PC-3 (cell line): ENCODE results near the gene GFOD1. TPM values are rescaled to one million over a fixed set of nuclear protein-coding genes. Genes with fewer than 3 reads are reported as not detected.

ENCODE experiments used
- ATAC-seq: fragments of 200-7000 bp; cut with Tn5 transposase; 2 replicates; pipeline ENCODE4 v1.9.1; 2020; ENCODE audit warnings: mild to moderate bottlenecking, moderate library complexity
- BruUV-seq: library from RNA; stranded (reverse); fragments of 400-500 nt; replicated peaks from 2 replicates; lab custom pipeline; 2021; lab: Mats Ljungman, UMichigan
- CTCF ChIA-PET: fragments of 300-600 bp; sonication (Branson Sonifier 250); formaldehyde crosslinking; loops from one replicate; lab custom pipeline; 2022; ENCODE audit warnings: antibody characterized with exemption; lab: Charles Lee
- POLR2A ChIA-PET: fragments of 300-600 bp; sonication (Branson Sonifier 250); formaldehyde crosslinking; loops from one replicate; lab custom pipeline; 2022; ENCODE audit warnings: antibody characterized with exemption; ENCODE audit not compliant: unreplicated experiment; lab: Charles Lee
- DNase-seq: peaks from one replicate; pipeline ENCODE4 v3.0.0-alpha.2; 2015
- H2AFZ ChIP-seq: fragments of 300-600 bp; sonication (generic); 2 replicates; pipeline ENCODE4 v1.6.0; 2016; ENCODE audit warnings: antibody characterized with exemption, low read length
- H3F3A ChIP-seq: fragments of 300-600 bp; sonication (generic); one replicate; pipeline ENCODE4 v1.6.0; 2017; ENCODE audit warnings: antibody characterized with exemption, low read length, control low read depth, mild to moderate bottlenecking; ENCODE audit not compliant: unreplicated experiment
- H3K27ac ChIP-seq: fragments of 300-600 bp; sonication (generic); 2 replicates; pipeline ENCODE4 v1.5.1; 2016; ENCODE audit warnings: mild to moderate bottlenecking, low read length
- H3K27me3 ChIP-seq: fragments of 300-600 bp; sonication (generic); 2 replicates; pipeline ENCODE4 v1.6.1; 2016; ENCODE audit warnings: low read length, mixed read lengths
- H3K36me3 ChIP-seq: fragments of 300-600 bp; sonication (generic); 2 replicates; pipeline ENCODE4 v1.6.1; 2016; ENCODE audit warnings: low read depth, mixed run types, low read length, mixed read lengths
- H3K4me1 ChIP-seq: fragments of 300-600 bp; sonication (generic); 2 replicates; pipeline ENCODE4 v1.5.1; 2016; ENCODE audit warnings: low read length; ENCODE audit not compliant: insufficient read depth
- H3K4me2 ChIP-seq: fragments of 300-600 bp; sonication (generic); 2 replicates; pipeline ENCODE4 v1.6.0; 2016; ENCODE audit warnings: low read length
- H3K4me3 ChIP-seq: fragments of 300-600 bp; sonication (generic); 2 replicates; pipeline ENCODE4 v1.5.1; 2016; ENCODE audit warnings: mild to moderate bottlenecking, low read length, mixed read lengths
- H3K79me2 ChIP-seq: fragments of 300-600 bp; sonication (generic); 2 replicates; pipeline ENCODE4 v1.6.1; 2017; ENCODE audit warnings: low read length, mixed read lengths
- H3K9ac ChIP-seq: fragments of 300-600 bp; sonication (generic); 2 replicates; pipeline ENCODE4 v1.6.0; 2016; ENCODE audit warnings: mild to moderate bottlenecking, low read length
- H3K9me2 ChIP-seq: fragments of 300-600 bp; sonication (generic); replicated peaks from 2 replicates; pipeline ENCODE4 v1.6.1; 2016; ENCODE audit warnings: mixed run types, low read length, mixed read lengths
- H3K9me3 ChIP-seq: fragments of 300-600 bp; sonication (generic); 2 replicates; pipeline ENCODE4 v1.6.1; 2016; ENCODE audit warnings: low read length, mixed read lengths
- H4K20me1 ChIP-seq: fragments of 300-600 bp; sonication (generic); 2 replicates; pipeline ENCODE4 v1.6.1; 2016; ENCODE audit warnings: low read length, mixed read lengths
- EZH2 ChIP-seq: fragments of 300-600 bp; sonication (generic); IDR thresholded peaks from one replicate; pipeline ENCODE4 v1.6.1; 2017; ENCODE audit warnings: antibody characterized with exemption, mild to moderate bottlenecking, low read length; ENCODE audit not compliant: unreplicated experiment
- EZH2phosphoT487 ChIP-seq: fragments of 300-600 bp; sonication (generic); IDR thresholded peaks from 2 replicates; pipeline ENCODE4 v1.6.1; 2018; ENCODE audit warnings: mild to moderate bottlenecking, antibody characterized with exemption, low read length, borderline replicate concordance
- intact Hi-C: fragments of 100-400 bp; cut with micrococcal nuclease; formaldehyde crosslinking; loops from 2 replicates; pipeline ENCODE4 v1.9.0; 2023
- total RNA-seq: library from RNA; depleted of rRNA; stranded (reverse); fragments of >200 nt; gene quantifications from 2 replicates; pipeline ENCODE4 v1.2.3, GENCODE V29; 2014
- TF ChIP-seq, protein P1 (sequence below): fragments of 300-600 bp; sonication (generic); conservative IDR thresholded peaks from 2 replicates; pipeline ENCODE4 v1.5.1; 2017; ENCODE audit warnings: antibody characterized with exemption, low read depth, mild to moderate bottlenecking, low read length

GFOD1 gene
- total RNA-seq, 1 experiment from 2014 or later, result 16.0 TPM

DNA sequence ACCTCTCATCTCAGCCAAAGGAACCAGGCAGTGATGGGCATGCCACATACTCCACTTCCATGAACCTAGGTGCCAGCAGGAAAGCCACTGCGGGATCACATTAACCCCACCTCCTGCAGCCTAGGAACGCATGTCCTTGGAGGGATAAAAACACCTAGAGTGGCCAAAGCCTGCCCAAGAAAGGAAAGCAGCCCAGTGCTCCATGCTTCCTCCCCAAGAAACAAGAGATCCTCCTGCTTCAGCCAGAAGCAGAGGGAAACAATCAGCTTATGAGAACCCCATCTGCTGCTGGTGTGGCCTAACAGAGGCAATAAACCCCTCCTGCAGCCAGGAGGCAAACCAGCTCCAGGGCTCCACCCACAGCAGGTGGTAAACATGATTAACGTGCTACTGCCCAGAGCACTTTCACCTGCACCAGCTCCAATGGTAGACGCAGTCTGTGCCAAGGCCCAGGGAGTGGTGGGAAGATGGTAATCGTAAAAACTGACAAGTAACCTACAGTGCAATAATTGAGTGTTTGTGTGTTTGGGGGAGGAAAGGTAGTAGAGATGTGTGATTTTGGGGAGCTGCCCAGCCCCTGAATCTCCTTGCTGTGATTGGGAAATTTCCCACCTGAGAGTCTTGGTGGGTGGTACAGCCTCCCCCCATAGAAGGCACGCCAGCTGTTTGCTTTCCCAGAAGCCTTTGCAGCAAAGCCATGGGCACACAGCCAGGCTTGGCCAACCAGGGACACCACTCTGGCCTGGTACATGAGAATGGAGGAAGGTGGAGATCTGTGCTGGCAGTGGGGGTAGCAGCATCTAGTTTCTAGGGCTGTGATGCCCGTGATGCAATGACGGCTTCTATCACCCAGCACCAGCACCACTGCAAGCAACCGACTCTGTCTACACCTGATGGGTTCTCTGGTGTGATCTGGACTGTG lies 108.5 kb downstream of the GFOD1 start:
- no peak for TF ChIP-seq EZH2phosphoT487
- TF ChIP-seq, protein P1, sequence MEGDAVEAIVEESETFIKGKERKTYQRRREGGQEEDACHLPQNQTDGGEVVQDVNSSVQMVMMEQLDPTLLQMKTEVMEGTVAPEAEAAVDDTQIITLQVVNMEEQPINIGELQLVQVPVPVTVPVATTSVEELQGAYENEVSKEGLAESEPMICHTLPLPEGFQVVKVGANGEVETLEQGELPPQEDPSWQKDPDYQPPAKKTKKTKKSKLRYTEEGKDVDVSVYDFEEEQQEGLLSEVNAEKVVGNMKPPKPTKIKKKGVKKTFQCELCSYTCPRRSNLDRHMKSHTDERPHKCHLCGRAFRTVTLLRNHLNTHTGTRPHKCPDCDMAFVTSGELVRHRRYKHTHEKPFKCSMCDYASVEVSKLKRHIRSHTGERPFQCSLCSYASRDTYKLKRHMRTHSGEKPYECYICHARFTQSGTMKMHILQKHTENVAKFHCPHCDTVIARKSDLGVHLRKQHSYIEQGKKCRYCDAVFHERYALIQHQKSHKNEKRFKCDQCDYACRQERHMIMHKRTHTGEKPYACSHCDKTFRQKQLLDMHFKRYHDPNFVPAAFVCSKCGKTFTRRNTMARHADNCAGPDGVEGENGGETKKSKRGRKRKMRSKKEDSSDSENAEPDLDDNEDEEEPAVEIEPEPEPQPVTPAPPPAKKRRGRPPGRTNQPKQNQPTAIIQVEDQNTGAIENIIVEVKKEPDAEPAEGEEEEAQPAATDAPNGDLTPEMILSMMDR, result no peak
- no peak for TF ChIP-seq EZH2
- peaks cover 12% of the 10 kb centered on the region; the same call in 1 of the 2 replicates for H3K4me1 ChIP-seq
- H3K9ac ChIP-seq, result no peak overlapping the region
- H3K9me2 ChIP-seq, result no peaks in the 10 kb centered on the region
- H2AFZ ChIP-seq, result no peak overlapping the region
- no TSS peak for BruUV-seq
- CTCF ChIA-PET, result no interaction called here
- H3K27me3 ChIP-seq, result no peaks in the 10 kb centered on the region
- no peaks in the 10 kb centered on the region for H4K20me1 ChIP-seq
- no peaks in the 10 kb centered on the region for H3F3A ChIP-seq
- no peak overlapping the region for H3K4me2 ChIP-seq
- peak; percentile 36 for DNase-seq
- intact Hi-C loops, result no loop called here
- 0 out of 2 replicates have a peak, but pooled peaks have one; percentile 39 for ATAC-seq
- H3K79me2 ChIP-seq, result no peaks in the 10 kb centered on the region
- POLR2A ChIA-PET, result interaction anchor here (0.5 kb wide), 1 partner anchor 100 kb away, joined by 20 read pairs; no protein-coding TSS in a partner anchor
- H3K9me3 ChIP-seq, result no peaks in the 10 kb centered on the region
- H3K4me3 ChIP-seq, result no peak overlapping the region
- no peaks in the 10 kb centered on the region for H3K36me3 ChIP-seq
- no peak overlapping the region for H3K27ac ChIP-seq

DNA sequence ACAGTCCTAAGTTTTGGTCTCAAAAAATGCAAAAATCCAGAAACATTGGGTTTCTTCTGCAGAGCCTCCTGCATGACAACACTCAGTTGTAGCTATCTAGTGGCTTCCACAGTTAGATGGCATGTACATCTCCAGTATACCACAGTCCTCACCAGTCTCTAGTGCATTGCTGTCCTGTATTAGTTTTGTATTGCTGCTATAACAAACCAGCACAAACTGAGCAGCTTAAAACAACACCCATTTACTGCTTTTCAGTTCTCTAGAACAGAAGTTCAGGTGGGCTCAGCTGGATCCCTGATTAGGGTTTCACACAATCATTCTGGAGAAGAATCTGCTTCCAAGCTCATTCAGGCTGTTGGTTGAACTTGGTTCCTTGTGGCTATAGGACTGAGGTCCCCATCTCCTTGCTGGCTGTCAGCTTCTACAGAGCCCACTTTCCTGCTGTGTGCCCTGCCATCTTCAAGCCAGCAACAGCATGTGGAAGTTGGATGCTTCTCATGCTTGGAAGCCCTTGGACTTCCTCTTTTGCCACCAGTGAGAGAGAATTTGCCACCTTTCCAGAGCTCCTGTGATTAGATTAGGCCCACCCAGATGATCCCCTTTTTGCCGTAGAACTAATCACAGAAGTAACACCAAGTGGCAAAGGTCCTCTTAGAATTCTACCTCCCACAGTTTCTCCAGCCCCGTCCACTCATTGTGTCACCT lies 110.2 kb downstream of the GFOD1 start:
- H3K27ac ChIP-seq, result no peak overlapping the region
- H3K27me3 ChIP-seq, result no peaks in the 10 kb centered on the region
- intact Hi-C loops, result no loop called here
- ChIA-PET CTCF (no interaction called here), POLR2A (no interaction called here)
- no peaks in the 10 kb centered on the region for H3K9me2 ChIP-seq
- peaks cover 5% of the 10 kb centered on the region; the same call in 1 of the 2 replicates for H3K4me1 ChIP-seq
- H3K4me2 ChIP-seq, result no peak overlapping the region
- no TSS peak for BruUV-seq
- no peak overlapping the region for H2AFZ ChIP-seq
- no peaks in the 10 kb centered on the region for H3K79me2 ChIP-seq
- ATAC-seq, result no peak
- no peaks in the 10 kb centered on the region for H3K9me3 ChIP-seq
- TF ChIP-seq EZH2 (no peak), EZH2phosphoT487 (no peak)
- TF ChIP-seq, protein P1, result no peak
- no peak for DNase-seq
- no peaks in the 10 kb centered on the region for H4K20me1 ChIP-seq
- H3K9ac ChIP-seq, result no peak overlapping the region
- H3F3A ChIP-seq, result no peaks in the 10 kb centered on the region
- no peaks in the 10 kb centered on the region for H3K36me3 ChIP-seq
- no peak overlapping the region for H3K4me3 ChIP-seq
